Pancreas (tissue), 10 donors: Measurements from ENCODE around the gene PRKCSH. TPM values are rescaled to one million over a fixed set of nuclear protein-coding genes. Genes with fewer than 3 reads are reported as not detected.
A peak's percentile ranks its signal among the peaks of the same experiment; 100 is the strongest.

ENCODE experiments used
- ATAC-seq, 4 donors: fragments of 200-7000 bp; cut with Tn5 transposase; one replicate each; pipeline versions ENCODE4 v1.8.0 to v1.9.1; 2020; ENCODE audit warnings: mild to moderate bottlenecking in 4 of 4, moderate library complexity in 4 of 4
- DNase-seq, 6 donors: peaks; one replicate each; pipeline ENCODE4 v3.0.0-alpha.2; 2020
- FAIRE-seq: peaks from 2 replicates; lab custom pipeline; 2012; peaks lifted over from hg19 to GRCh38; lab: Jason Lieb, UNC
- H3K27ac ChIP-seq, 4 donors: fragments of 200-600 bp; sonication (generic); 1 replicate in 3 of 4; 2 replicates in 1 of 4; pipeline versions ENCODE4 v1.5.0 to v1.8.0; 2020
- H3K27me3 ChIP-seq, 4 donors: fragments of 200-600 bp; one replicate each; pipeline ENCODE4 v1.8.0; 2021
- H3K36me3 ChIP-seq, 3 donors: fragments of 200-600 bp; sonication (generic) in 1 of 3; one replicate each; pipeline versions ENCODE4 v1.5.0 to v1.8.0; 2020 to 2021
- H3K4me1 ChIP-seq, 3 donors: fragments of 200-600 bp; one replicate each; pipeline ENCODE4 v1.8.0; 2021
- H3K4me3 ChIP-seq, 4 donors: fragments of 200-600 bp; sonication (generic) in 2 of 4; one replicate each; pipeline versions ENCODE4 v1.5.0 to v1.8.0; 2020 to 2021
- H3K9me3 ChIP-seq, 4 donors: fragments of 200-600 bp; one replicate each; pipeline ENCODE4 v1.8.0; 2021
- WGBS, 2 donors: extraction: QIAGEN DNeasy Blood & Tissue Kit; methylation state at CpG; one replicate each; pipeline ENCODE4 v1.1.7; 2013; 5-methylcytosine and 5-hydroxymethylcytosine counted together
- intact Hi-C, 3 donors: fragments of 100-400 bp; cut with DNase I; formaldehyde crosslinking; loops; one replicate each; pipeline versions ENCODE4 v1.11.1 to v1.14.2; 2022
- polyA plus RNA-seq, 2 donors: library from polyadenylated mRNA; stranded (reverse); fragments of 200-250 nt; gene quantifications; one replicate each; pipeline ENCODE4 v1.2.3, GENCODE V29; 2013
- total RNA-seq, 6 donors: library from RNA; stranded (reverse); fragmentation: NEBNext Ultra II Directional in 4 of 6; extraction: Animal tissue kit (Norgen Biotek cat#: 25700) in 4 of 6; gene quantifications; one replicate each; pipeline versions ENCODE4 v1.2.1 to v1.2.4, GENCODE V29; 2021 to 2023
- TF ChIP-seq, protein P1 (sequence below), 4 donors: fragments of 200-600 bp; sonication (generic) in 3 of 4; IDR thresholded peaks; one replicate each; pipeline versions ENCODE4 v1.5.0 to v1.8.0; 2021; ENCODE audit warnings: antibody characterized with exemption in 4 of 4
- donor health status: healthy with polysubstance abuse.
- donor health status: DM: no; HTN: no; CAD: no; lungs with moderate emphysema.
- donor health status: DM: no; HTN: no; CAD: no.
- donor health status: control.
- donor health status: control.
- donor health status: Bipolar disorder and iron deficiency.
- donor health status: DM: yes; HTN: yes; CAD: no.
- donor health status: DM: no; HTN: no; CAD: no.
- donor health status: DM: no; HTN: no; CAD: no.
- donor health status: DM: yes; HTN: yes; CAD: no.

The PRKCSH gene
- total and polyA plus RNA-seq, 8 donors: 114 to 217 (median 163) TPM

DNA sequence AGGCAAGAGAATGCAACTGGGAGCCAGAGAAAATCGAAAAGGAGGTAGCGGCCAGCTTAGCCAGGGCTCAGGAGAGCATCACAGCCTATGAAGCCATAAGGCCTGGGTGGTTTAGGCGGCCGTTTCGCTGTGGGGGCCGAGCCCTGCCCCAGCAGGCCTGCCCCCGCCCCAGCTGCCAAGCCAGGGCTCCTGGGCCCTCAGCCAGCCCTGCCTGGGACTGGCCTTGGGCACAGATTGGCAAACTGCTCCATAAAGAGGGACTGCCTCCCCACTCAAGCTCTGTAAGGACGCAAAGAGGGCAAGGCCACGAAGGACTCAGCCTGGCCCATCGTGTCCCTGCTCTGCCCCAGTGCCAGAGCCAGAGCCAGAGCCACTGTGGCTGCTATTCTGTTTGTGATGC is 60.0 kb downstream of the PRKCSH start:
- ATAC-seq (peak in 3 of 4 donors; percentile 16 to 57 (median 32)), FAIRE-seq (no peak), DNase-seq (no peak)
- Histone ChIP-seq H3K4me3 (no peak overlapping the region), H3K27ac (no peak overlapping the region), H3K9me3 (no peaks in the 10 kb centered on the region), H3K4me1 (no peaks in the 10 kb centered on the region), H3K36me3 (no peaks in the 10 kb centered on the region), H3K27me3 (no peaks in the 10 kb centered on the region)
- intact Hi-C loops: loop anchor here in 1 of 3 donors (10.0 kb wide), 1 partner anchor 79 kb away; the partner anchor contains the start of gene ACP5
- TF ChIP-seq, protein P1, sequence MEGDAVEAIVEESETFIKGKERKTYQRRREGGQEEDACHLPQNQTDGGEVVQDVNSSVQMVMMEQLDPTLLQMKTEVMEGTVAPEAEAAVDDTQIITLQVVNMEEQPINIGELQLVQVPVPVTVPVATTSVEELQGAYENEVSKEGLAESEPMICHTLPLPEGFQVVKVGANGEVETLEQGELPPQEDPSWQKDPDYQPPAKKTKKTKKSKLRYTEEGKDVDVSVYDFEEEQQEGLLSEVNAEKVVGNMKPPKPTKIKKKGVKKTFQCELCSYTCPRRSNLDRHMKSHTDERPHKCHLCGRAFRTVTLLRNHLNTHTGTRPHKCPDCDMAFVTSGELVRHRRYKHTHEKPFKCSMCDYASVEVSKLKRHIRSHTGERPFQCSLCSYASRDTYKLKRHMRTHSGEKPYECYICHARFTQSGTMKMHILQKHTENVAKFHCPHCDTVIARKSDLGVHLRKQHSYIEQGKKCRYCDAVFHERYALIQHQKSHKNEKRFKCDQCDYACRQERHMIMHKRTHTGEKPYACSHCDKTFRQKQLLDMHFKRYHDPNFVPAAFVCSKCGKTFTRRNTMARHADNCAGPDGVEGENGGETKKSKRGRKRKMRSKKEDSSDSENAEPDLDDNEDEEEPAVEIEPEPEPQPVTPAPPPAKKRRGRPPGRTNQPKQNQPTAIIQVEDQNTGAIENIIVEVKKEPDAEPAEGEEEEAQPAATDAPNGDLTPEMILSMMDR (IDR thresholded peaks at IDR 0.05): no peak
- 59 to 75% methylated on average over 6 to 10 of the region's 10 CpGs for WGBS, 2 donors

DNA sequence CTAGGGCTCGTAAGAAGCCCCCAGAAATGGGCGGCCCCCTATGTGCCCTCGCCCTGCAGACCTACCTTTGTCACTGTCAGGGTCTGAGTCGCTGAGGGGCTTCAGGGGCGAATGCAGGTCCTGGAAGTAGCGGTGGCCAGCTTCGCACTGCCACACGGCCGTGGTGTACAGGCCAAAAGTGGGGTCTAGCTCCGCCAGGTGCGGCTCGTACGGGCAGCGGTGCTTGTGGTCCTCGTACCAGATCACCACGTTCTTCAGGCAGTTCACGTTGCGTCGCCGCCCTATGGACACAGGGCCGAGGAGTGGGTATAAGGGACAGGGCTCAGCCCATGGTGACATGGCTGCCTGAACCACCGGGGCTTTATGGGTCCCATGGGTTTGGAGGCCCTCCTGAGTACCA is 60.5 kb downstream of the PRKCSH start:
- no peak for ATAC-seq
- Histone ChIP-seq H3K9me3 (no peaks in the 10 kb centered on the region), H3K4me3 (no peak overlapping the region), H3K4me1 (no peaks in the 10 kb centered on the region), H3K36me3 (no peaks in the 10 kb centered on the region), H3K27me3 (no peaks in the 10 kb centered on the region), H3K27ac (no peak overlapping the region)
- WGBS, 2 donors: 93 to 96% methylated on average over 22 of the region's 22 CpGs
- no peak for DNase-seq
- no peak for FAIRE-seq
- TF ChIP-seq, protein P1 (IDR thresholded peaks at IDR 0.05): no peak
- intact Hi-C loops: loop anchor here in 1 of 3 donors (10.0 kb wide), 1 partner anchor 79 kb away; the partner anchor contains the start of gene ACP5

DNA sequence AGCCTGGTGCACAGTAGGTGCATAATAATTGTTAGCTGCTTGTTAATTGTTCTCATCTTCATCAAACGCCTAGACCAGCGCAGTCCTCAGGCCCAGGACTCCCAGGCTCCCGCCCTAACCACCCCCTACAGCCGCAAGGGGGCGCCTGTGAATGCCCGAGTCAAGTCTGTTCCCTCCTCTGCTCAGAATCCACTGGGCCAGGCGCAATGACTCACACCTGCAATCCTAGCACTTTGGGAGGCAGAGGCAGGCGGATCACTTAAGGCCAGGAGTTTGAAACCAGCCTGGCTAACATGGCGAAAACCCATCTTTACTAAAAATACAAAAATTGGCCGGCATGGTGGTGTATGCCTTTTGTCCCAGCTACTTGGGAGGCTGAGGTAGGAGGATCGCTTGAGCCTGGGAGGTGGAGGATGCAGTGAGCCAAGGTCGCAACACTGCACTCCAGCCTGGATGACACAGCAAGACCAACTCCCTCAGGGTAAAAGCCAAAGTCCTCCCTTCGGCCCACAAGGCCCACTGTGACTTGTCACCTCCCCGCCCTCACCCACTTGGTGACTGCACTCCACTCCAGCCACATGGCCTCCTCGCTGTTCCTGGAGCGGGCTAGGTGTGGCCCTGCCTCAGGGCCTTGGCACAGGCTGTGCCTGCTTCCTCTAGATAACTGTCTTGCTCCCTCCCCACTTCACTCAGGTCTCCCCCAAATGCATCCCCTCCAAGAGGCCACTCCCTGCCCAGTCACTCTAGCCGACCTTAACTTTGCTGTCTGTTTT is 61.1 kb downstream of the PRKCSH start:
- DNase-seq (peak in 5 of 6 donors; percentile 33 to 80 (median 66)), ATAC-seq (peak; percentile 53 to 86 (median 74)), FAIRE-seq (no peak)
- no peaks in the 10 kb centered on the region for H3K9me3 ChIP-seq
- no peak overlapping the region for H3K4me3 ChIP-seq
- H3K27ac ChIP-seq: no peak overlapping the region
- no peaks in the 10 kb centered on the region for H3K4me1 ChIP-seq
- intact Hi-C loops: loop anchor here in 1 of 3 donors (10.0 kb wide), 1 partner anchor 78 kb away; the partner anchor contains the start of gene ACP5
- no peaks in the 10 kb centered on the region for H3K27me3 ChIP-seq
- WGBS, 2 donors: 72 to 73% methylated on average over 16 to 17 of the region's 17 CpGs
- H3K36me3 ChIP-seq: no peaks in the 10 kb centered on the region
- TF ChIP-seq, protein P1 (IDR thresholded peaks at IDR 0.05): peak; percentile 9 to 39 (median 23)

DNA sequence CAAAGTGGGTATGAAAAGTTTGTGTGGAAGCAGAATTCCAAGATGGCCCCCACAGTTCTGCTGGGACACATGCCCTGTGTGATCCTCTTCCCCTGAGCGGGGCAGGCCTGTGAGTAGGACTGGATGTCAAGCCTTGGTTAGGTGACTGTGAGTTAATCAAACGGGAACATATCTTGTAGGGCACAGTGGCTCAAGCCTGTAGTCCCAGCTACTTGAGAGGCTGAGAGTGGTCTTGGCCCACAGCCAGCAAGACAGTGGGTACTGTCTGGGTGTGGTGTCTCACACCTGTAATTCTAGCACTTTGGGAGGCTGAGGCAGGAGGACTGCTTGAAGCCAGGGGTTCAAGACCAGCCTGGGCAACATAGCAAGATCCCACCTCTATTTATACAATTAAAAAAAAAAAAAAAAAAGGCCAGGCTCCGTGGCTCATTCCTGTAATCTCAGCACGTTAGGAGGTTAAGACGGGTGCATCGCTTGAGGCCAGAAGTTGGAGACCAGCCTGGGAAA is 63.8 kb downstream of the PRKCSH start:
- intact Hi-C loops: loop anchor here in 1 of 3 donors (10.0 kb wide), 1 partner anchor 76 kb away; the partner anchor contains the start of gene ACP5
- FAIRE-seq: no peak
- no peaks in the 10 kb centered on the region for H3K9me3 ChIP-seq
- WGBS, 2 donors: 91 to 95% methylated on average over 6 of the region's 6 CpGs
- H3K4me1 ChIP-seq: no peaks in the 10 kb centered on the region
- DNase-seq: no peak
- no peak for ATAC-seq
- no peaks in the 10 kb centered on the region for H3K27me3 ChIP-seq
- H3K36me3 ChIP-seq: no peaks in the 10 kb centered on the region
- no peak overlapping the region for H3K4me3 ChIP-seq
- TF ChIP-seq, protein P1 (IDR thresholded peaks at IDR 0.05): no peak
- no peak overlapping the region for H3K27ac ChIP-seq
